Ectodermal cell (in vitro differentiated cells): ENCODE data around the gene RNASEH1.

Source experiments
- H3K27ac ChIP-seq: 2 replicates; pipeline ENCODE4 v1.7.0; 2013; ENCODE audit warnings: mild to moderate bottlenecking, low read depth, low read length; ENCODE audit not compliant: insufficient read depth, poor library complexity, severe bottlenecking
- H3K27me3 ChIP-seq: 2 replicates; pipeline ENCODE4 v1.7.0; 2013; ENCODE audit warnings: mild to moderate bottlenecking, low read length; ENCODE audit not compliant: insufficient read depth, control insufficient read depth, poor library complexity, severe bottlenecking
- H3K36me3 ChIP-seq: one replicate; pipeline ENCODE4 v1.7.0; 2013; ENCODE audit warnings: low read length; ENCODE audit not compliant: control insufficient read depth, insufficient read depth
- H3K4me1 ChIP-seq: one replicate; pipeline ENCODE4 v1.7.0; 2013; ENCODE audit warnings: low read length; ENCODE audit not compliant: control insufficient read depth, insufficient read depth
- H3K4me3 ChIP-seq: 2 replicates; pipeline ENCODE4 v1.7.0; 2013; ENCODE audit warnings: low read depth, low read length, control low read depth; ENCODE audit not compliant: insufficient read depth
- H3K9me3 ChIP-seq: 2 replicates; pipeline ENCODE4 v1.7.0; 2013; ENCODE audit warnings: mild to moderate bottlenecking, low read length, moderate library complexity; ENCODE audit not compliant: control insufficient read depth
- WGBS, 2 experiments: methylation state at CpG; one replicate each; pipeline ENCODE4 v1.1.7; 2013; ENCODE audit warnings: missing lambda C conversion rate in 2 of 2; 5-methylcytosine and 5-hydroxymethylcytosine counted together

Gene RNASEH1

DNA sequence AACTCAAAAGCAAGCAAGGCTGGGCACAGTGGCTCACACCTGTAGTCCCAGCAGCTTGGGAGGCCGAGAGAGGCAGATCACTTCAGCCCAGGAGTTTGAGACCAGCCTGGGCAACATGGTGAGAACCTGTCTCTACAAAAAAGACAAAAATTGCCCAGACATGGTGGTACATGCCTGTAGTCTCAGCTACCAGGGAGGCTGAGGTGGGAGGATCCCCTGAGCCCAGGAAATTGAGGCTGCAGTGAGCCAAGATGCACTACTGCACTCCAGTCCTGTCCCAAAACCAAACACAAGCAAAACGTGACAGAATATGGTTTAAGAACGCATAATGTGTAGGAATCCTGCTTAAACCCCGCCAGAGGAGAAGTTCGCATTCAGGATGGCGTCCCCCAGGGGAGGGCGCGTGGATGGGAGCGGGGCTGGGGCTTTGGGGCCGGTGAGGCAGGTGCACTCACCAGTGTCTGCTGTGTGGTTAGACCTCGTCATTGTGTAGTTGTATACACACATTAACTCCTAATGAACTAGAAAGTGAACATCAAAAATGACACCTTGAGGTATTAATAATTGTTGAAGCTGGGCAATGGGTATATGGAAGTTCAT lies 42.2 kb upstream of the RNASEH1 start:
- 90 to 91% methylated on average over 10 to 11 of the region's 11 CpGs for WGBS, 2 experiments
- Histone ChIP-seq H3K27me3 (no peaks in the 10 kb centered on the region), H3K36me3 (no peaks in the 10 kb centered on the region), H3K27ac (no peak overlapping the region), H3K4me3 (no peak overlapping the region), H3K4me1 (no peaks in the 10 kb centered on the region), H3K9me3 (no peaks in the 10 kb centered on the region)

DNA sequence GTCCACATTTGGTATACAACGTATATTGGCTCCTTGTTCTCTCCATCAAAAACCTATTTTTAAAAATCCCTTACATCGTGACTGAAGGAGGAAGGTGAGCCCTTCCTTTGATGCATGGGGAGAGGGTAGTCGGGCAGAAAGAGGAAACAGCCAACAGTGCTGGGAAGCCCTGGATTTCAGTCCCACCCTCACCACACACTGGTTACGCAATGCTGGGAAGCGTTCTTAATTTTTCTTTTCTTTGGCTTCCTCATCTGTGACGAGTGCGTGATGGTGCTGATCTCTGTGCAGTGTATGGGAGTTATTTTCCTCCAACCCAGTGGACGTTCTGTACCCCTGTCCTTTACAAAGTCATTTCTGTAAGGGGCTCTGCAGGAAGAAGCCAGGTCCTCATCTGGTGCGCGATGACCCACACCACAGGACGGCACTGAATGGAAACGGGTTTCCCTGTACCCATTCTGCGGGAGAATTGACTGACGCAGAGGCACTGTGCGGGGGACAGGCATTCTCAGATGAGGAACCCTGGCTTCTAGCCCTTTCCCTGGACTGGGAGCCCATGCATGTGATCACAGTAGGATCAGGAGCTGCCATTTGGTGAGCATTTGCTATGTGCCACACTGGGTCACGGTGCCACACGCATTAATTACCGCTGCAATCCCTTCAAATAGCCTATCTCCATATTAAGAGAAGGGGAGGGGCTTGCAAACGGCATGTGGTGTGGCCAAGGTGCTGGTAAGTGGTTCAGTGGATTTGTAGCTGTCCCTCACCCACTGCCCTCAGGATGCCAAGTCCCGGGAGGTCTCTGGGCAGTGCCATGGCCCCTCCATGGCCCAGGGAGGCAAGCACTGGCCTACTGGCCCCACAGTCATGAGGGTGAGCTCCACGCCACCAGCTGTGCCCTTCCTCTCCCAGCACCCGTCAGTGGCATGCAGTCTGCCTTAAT lies 41.0 kb upstream of the RNASEH1 start:
- Histone ChIP-seq H3K4me3 (no peak overlapping the region), H3K27me3 (no peaks in the 10 kb centered on the region), H3K27ac (no peak overlapping the region), H3K4me1 (no peaks in the 10 kb centered on the region), H3K36me3 (no peaks in the 10 kb centered on the region), H3K9me3 (no peaks in the 10 kb centered on the region)
- 94 to 95% methylated on average over 20 to 21 of the region's 22 CpGs for WGBS, 2 experiments

GRCh38 chr2:3598197-3598910 lies 40.2 kb upstream of the RNASEH1 start:
- Histone ChIP-seq H3K4me3 (no peak overlapping the region), H3K27me3 (no peaks in the 10 kb centered on the region), H3K9me3 (no peaks in the 10 kb centered on the region), H3K27ac (no peak overlapping the region), H3K4me1 (no peaks in the 10 kb centered on the region), H3K36me3 (no peaks in the 10 kb centered on the region)
- WGBS, 2 experiments = 90 to 93% methylated on average over 22 of the region's 22 CpGs

DNA sequence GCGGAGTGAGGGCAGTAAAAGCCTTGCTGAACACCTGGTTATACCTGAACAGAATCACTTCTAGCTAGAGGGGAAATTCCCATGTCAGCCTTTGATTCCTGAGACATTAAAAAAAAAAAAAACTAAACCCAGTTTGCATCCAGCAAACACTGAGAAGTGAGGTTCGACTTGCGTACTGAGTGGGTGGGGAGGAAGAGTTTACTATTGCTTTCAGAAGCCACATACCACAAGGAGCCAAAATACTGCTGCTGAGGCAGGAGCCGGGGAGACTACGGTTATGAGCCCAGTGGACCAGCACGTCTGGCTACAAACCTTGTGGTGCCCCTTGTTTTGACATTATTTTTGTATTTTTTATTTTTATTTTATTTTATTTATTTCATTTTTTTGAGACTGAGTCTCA lies 39.4 kb upstream of the RNASEH1 start:
- 94 to 99% methylated on average over 6 of the region's 6 CpGs for WGBS, 2 experiments
- H3K9me3 ChIP-seq = no peaks in the 10 kb centered on the region
- no peaks in the 10 kb centered on the region for H3K27me3 ChIP-seq
- H3K36me3 ChIP-seq = no peaks in the 10 kb centered on the region
- no peak overlapping the region for H3K4me3 ChIP-seq
- H3K4me1 ChIP-seq = no peaks in the 10 kb centered on the region
- no peak overlapping the region for H3K27ac ChIP-seq

- Histone ChIP-seq H3K4me1 (no peaks in the 10 kb centered on the region), H3K4me3 (no peak overlapping the region), H3K36me3 (no peaks in the 10 kb centered on the region), H3K27me3 (no peaks in the 10 kb centered on the region), H3K27ac (no peak overlapping the region), H3K9me3 (no peaks in the 10 kb centered on the region)
- 92 to 94% methylated on average over 16 of the region's 16 CpGs for WGBS, 2 experiments
Measured at GRCh38 chr2:3596901-3597417, 38.8 kb upstream of the RNASEH1 start.

- H3K9me3 ChIP-seq = no peaks in the 10 kb centered on the region
- no peaks in the 10 kb centered on the region for H3K4me1 ChIP-seq
- no peaks in the 10 kb centered on the region for H3K27me3 ChIP-seq
- no peaks in the 10 kb centered on the region for H3K36me3 ChIP-seq
- H3K4me3 ChIP-seq = no peak overlapping the region
- no peak overlapping the region for H3K27ac ChIP-seq
- WGBS, 2 experiments = 94% methylated on average over 6 of the region's 6 CpGs
Measured at GRCh38 chr2:3595985-3596384, 37.9 kb upstream of the RNASEH1 start.

- Histone ChIP-seq H3K36me3 (no peaks in the 10 kb centered on the region), H3K9me3 (no peaks in the 10 kb centered on the region), H3K27ac (no peak overlapping the region), H3K27me3 (no peaks in the 10 kb centered on the region), H3K4me3 (no peak overlapping the region), H3K4me1 (no peaks in the 10 kb centered on the region)
- 95% methylated on average over 11 of the region's 11 CpGs for WGBS, 2 experiments
Measured at GRCh38 chr2:3595404-3595803, 37.3 kb upstream of the RNASEH1 start.

GRCh38 chr2:3594493-3595281 lies 36.6 kb upstream of the RNASEH1 start, which contains the start of gene COLEC11:
Gene COLEC11 (plus strand): TSS chr2:3595112. CDS start chr2:3604341, 9,229 bp downstream.
- WGBS, 2 experiments = 89 to 92% methylated on average over 40 of the region's 40 CpGs
- no peaks in the 10 kb centered on the region for H3K9me3 ChIP-seq
- H3K27ac ChIP-seq = no peak within 1 kb of the TSS
- H3K36me3 ChIP-seq = no peaks in the 10 kb centered on the region
- no peak within 1 kb of the TSS for H3K4me3 ChIP-seq
- H3K4me1 ChIP-seq = no peaks in the 10 kb centered on the region
- no peaks in the 10 kb centered on the region for H3K27me3 ChIP-seq

DNA sequence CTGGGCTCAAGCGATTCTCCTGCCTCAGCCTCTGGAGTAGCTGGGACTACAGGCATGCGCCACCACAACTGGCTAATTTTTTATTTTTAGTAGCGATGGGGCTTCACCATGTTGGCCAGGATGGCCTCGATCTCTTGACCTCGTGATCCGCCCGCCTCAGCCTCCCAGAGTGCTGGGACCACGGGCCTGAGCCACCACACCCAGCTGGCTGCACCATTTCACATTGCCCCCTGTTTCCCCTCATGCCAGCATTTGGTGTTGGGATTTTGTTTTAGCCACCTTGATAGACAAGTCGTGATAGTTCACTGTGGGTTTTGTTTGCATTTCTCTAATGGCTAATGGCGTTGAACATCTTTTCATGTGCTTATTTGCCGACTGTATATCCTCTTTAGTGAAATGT lies 31.0 kb upstream of the RNASEH1 start:
- Histone ChIP-seq H3K4me3 (no peak overlapping the region), H3K27me3 (no peaks in the 10 kb centered on the region), H3K27ac (no peak overlapping the region), H3K9me3 (no peaks in the 10 kb centered on the region), H3K36me3 (no peaks in the 10 kb centered on the region), H3K4me1 (no peaks in the 10 kb centered on the region)
- WGBS, 2 experiments = 91 to 92% methylated on average over 11 of the region's 11 CpGs
